COLO668 (cell line): ENCODE data around the gene NPTXR.

Experiments used
- DNase-seq: peaks from one replicate; lab custom pipeline; 2025; ENCODE audit not compliant: unreplicated experiment; lab: John Stamatoyannopoulos, UW

Gene NPTXR

DNA sequence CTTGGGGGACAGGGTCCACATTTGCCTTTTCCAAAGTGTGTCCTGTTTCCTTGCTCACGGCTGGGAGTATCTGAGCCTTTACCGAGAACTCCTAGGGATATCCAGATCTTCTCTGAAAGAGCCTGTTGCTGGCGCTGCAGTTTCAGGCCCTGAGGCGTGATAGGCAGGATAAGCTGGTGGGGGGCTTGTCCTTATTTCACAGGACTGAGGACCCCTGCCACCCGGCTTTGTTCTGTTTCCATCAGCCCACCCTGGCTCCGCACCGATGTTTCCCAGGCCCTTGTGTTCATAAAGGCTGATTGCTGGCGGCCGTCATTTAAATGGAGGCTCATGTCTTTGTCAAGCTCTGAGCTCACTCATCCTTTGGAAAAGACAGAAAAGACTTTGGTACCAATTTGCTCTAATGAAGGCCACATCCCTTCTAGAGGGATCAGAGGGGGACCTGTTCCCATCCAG, 9.4 kb upstream of the NPTXR start:
- no peak for DNase-seq

DNA sequence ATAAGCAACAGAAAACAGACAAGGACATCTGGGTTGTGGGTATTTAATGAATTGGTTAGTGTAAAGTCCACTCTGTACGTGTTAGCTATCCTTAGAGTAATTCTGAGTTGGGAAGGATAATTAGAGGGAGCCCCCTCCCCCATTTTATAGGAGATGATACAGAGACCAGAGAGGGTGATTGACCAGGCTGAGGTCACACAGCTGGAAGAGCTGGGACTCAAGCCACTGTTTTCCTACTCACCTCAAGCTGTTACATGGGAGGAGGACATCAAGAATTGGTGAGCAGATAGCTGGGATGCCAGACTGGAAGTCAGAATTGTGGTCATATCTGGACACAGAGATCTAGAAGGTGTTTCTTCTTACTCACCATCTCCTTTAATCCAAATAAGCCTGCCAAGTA, 8.7 kb upstream of the NPTXR start:
- no peak for DNase-seq

DNA sequence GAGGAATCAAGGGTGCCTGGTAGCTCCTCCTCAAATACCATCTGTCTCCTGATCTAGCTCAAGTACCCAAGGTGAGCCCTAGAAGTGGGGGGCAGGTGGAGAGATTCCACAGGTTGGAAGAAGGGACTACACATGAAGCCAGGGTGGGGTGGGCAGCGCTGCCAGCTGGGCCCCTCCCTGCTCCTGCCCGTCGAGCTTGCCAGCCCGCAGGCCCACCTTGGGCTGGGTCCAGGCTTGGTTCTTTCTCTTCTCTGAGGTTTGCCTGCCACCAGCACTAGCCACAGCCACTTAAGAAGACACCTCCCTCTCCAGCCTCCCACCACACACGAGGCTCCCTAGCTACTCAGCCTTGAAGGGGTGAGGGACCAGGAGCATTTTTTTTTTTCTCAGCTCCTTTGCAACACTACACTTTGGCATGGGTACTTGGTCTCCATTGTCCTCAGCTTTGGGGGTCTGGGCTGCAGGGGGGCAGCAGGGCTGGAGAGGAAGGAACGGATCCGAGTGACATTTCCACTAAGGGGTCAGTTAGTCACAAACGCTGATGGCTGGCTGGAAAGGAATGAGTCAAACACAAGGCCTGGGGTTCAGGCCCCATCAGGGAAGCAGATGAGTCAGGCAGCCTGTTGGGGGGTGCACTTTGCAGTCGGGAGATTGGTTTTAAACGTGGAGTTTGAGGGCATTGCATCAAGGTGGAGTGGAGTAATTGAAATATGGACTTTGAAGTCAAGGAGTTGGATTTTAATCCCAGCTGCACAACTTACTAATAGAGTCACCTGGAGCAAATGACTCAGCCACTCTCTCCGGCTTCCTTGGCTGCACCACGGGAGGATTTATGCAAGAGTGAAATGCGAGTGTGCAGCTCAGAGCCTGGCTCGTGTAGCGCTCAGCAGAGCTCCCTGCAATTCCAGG, 7.4 kb upstream of the NPTXR start:
- DNase-seq: no peak

DNA sequence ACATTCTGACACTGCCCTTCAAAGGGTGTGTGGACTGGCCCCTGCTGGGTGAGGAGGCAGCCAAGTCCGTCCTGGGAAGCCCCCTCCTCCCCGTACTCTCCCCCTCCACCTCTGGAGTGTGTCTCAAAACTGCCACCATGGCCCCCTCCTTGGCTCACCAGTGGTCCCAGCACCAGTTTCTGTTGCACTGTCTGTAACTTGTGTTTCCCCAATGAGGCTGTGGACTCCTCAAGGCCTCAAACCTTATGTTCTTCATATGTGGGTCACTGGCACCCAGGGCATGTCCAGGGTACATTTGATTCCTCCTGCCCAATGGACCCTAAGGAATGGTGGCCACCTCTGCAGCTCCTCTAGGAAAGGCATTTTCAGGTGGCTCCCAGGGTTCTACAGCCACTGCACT, 6.6 kb upstream of the NPTXR start:
- DNase-seq: no peak

GRCh38 chr22:38849811-38850210, 6.0 kb upstream of the NPTXR start:
- DNase-seq: no peak

GRCh38 chr22:38846412-38846811, 2.6 kb upstream of the NPTXR start:
- DNase-seq: no peak

DNA sequence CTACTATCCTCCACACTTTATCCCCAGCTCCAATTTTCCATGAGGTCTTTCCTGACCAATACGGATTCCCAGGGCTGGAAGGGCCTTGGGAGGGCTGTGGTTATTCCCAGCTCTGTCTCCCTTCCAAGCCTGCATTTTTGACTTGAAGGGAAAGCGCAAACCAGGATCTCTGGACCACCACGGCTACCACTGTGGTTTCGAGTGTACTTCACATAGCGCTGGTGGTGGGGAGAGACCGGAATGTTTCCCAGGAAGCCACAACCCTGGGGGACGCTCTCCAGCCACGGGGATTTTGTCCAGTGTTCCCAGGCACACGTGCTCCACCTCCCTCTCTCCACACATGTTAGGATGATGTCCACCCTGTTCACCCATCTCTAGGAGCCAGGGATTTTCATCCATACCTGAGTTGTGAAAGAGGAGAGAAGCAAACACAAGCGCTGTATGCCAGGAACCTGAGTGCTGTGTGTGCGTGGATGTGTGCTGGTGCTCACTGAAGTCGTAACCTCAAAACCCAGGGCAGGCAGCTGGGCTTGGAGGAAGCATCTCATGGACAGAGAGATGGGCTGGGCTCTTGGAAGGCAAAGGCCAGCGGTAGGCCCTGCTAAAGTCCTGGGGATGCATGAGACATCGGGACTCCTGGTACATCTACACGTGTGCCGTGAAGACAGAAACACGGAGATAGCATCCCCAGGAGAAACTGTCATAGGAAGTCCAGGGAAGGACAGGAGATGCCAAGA, 1.3 kb upstream of the NPTXR start:
- DNase-seq: no peak

DNA sequence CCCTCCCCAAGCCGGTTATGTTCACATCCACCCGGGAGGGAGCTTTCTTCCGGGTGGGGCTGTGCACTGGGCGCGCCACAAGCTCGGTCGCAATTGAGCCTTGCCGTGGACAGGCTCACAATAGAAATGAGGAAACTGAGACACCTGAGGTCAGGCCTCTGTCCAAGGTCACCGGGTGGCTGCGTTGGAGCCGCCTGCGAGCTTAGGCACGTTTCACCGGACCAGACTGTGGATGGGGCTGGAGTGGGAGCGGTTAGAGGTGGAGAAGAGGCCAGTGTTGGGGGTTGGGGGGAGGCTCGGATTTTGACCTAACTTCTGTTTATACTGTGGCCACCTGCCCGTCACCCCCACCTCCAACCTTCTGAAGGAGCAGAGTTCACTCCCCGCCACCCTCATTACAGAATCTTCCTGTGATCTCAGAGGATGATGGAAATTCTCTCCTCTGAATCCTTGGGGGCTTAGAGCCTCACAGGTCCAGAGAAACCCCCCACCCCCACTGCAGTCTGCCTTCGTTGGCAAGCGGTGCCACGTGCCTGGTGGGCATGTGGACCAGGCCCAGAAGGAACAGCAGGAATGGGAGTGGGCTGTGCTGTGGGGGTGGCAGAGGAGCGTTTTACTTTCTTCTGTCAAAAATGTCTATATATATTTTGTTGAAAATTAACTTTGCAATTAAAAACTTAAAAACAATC, 631 bp upstream of the NPTXR start:
- DNase-seq: no peak

DNA sequence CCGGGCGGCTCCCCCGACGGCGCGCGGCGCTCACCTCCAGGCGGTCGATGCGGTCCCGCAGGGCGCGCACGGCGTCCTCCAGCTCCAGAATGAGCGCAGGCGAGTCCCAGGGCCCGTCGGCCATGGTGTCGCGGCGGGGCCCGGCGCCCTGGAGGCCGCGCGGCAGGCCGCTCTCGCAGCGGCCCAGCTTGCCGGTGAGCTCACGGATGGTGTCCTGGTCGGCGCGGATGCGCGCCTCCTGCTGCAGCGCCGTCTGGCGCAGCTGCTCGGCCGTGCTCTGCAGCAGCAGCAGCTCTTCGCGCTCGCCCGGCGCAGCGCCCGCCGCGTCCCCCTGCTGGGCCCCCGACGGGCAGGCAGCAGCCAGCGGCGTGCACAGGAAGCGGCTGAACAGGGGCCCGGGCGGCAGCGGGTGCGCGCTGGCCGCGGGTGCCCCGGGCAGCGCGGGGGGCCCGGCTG, 599 bp downstream of the NPTXR start:
- peak; percentile 89 for DNase-seq

DNA sequence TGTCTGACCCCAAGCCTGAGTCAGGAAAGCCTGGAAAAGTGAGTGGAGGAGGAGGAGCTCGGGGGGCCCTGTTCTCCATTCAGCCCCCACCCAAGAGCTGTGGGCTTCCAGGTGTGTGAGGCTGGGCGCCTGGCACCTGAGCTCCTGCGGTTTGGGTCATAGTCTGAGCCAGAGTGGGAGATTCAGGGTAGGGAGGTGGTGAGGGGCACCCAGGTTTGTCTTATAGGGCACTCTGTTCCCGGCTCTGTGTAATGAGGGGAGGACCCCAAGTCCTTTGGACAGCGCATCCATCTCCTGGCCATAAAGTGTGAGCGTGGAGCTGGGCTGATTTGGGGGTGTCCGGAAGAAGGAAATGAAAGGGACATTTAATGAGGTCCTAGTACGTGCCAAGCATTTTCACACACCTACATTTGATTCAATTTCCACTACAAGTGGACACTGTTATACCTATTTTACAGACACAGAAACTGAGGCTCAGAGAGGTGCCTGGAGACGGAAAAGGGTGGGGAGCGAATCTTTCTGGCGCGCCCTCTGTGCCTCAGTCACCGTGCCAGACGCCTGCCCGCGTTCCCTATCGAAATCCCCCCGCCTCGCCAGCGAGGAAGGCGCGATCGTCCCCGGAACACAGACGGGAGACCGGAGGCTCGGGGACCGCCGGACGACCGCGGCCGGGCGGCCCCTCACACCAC, 1.2 kb downstream of the NPTXR start:
- no peak for DNase-seq

DNA sequence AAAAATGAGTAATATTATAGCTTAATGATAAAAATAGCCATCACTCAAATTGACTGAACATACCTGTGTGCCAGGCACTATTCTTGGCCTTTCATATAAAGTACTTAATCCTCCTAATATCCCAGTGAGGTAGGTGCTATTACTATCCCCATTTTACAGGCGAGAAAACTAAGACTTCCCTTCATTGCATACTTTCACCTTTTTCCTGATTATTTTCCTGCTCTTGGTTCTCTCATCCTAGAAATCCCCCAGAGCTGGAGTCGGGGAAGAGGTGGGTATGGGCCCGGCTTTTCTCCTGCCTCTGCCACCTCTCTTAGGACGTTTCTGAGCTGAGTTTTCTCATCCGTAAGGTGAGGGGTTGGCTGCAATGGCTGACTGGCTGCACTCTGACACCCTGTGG, 2.2 kb downstream of the NPTXR start:
- DNase-seq: no peak

GRCh38 chr22:38841211-38841610, 2.6 kb downstream of the NPTXR start:
- DNase-seq: peak; percentile 68

- DNase-seq: no peak
Observed at GRCh38 chr22:38840129-38840528, 3.7 kb downstream of the NPTXR start.

- DNase-seq: no peak
Observed at GRCh38 chr22:38839686-38840085, 4.1 kb downstream of the NPTXR start.

- no peak for DNase-seq
Observed at GRCh38 chr22:38837414-38837928, 6.4 kb downstream of the NPTXR start.

DNA sequence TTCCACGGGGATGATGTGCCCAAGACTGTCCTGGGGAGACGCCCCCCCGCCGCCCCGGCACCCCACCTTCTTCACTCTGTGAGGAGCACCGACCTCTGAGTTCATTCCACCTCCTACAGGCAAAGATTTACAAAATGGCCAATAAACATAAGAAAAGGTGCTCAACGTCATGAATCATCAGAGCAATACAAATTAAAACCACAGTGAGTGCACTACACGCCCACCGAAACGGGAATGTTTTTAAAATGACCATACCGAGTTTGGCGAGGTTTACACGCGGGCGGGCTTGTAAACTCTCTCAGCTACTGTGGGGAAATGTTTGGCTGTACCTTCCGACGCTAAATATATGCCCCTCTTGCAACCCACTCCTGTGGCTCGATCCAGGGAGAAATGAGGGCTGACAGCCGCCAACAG, 7.9 kb downstream of the NPTXR start:
- DNase-seq: no peak

GRCh38 chr22:38834991-38835390, 8.8 kb downstream of the NPTXR start:
- DNase-seq: no peak

GRCh38 chr22:38834215-38834953, 9.4 kb downstream of the NPTXR start:
- no peak for DNase-seq

DNA sequence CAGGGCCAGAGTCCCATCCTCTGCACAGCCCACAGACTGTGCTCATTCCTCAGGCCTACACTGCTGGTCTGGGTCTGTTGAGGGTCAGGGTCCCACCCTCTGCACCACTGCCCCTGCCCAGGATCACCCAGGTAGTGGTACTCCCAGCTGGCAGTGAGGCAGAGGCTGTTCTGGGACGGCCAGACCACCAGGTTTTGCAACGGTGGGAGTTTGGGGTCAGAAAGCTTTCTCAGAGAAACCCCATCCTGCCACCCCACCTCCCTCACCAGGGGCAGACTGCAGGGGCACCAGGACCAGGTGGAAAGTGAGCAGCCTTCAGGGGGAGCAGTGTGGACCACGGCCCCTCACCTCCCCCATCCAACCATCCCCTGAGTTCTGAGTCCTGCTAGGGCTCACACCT, 10.8 kb downstream of the NPTXR start:
- DNase-seq: no peak
